Activated gamma-delta T cell (primary cell): ENCODE results near the gene GNAI1.
"Not testable (repeated sequence)": the region's sequence is repeated elsewhere in the genome, so short reads cannot be mapped to it uniquely, and the experiment has no call there.

ENCODE experiments used
- DNase-seq: peaks from one replicate; lab custom pipeline; 2025; lab: John Stamatoyannopoulos, UW

Gene GNAI1

GRCh38 chr7:80132594-80132993 lies 2.0 kb upstream of the GNAI1 start:
- DNase-seq: no peak

- no peak for DNase-seq
Observed at GRCh38 chr7:80133361-80134114, 1.1 kb upstream of the GNAI1 start.

GRCh38 chr7:80134115-80134535 lies 506 bp upstream of the GNAI1 start:
- DNase-seq: no peak

- no peak for DNase-seq
Observed at GRCh38 chr7:80135309-80136104, 876 bp downstream of the GNAI1 start.

- DNase-seq: no peak
Observed at GRCh38 chr7:80136261-80137055, 1.8 kb downstream of the GNAI1 start.

GRCh38 chr7:80137410-80137809 lies 2.8 kb downstream of the GNAI1 start:
- no peak for DNase-seq

GRCh38 chr7:80139236-80139635 lies 4.6 kb downstream of the GNAI1 start:
- DNase-seq: no peak

GRCh38 chr7:80140388-80140787 lies 5.8 kb downstream of the GNAI1 start:
- DNase-seq: no peak

GRCh38 chr7:80141376-80141775 lies 6.7 kb downstream of the GNAI1 start:
- no peak for DNase-seq

- DNase-seq: no peak
Observed at GRCh38 chr7:80142853-80143580, 8.4 kb downstream of the GNAI1 start.

GRCh38 chr7:80145780-80146422 lies 11.3 kb downstream of the GNAI1 start:
- no peak for DNase-seq

- no peak for DNase-seq
Observed at GRCh38 chr7:80146545-80147182, 12.0 kb downstream of the GNAI1 start.

GRCh38 chr7:80147543-80148391 lies 13.1 kb downstream of the GNAI1 start:
- no peak for DNase-seq

GRCh38 chr7:80150611-80151273 lies 16.1 kb downstream of the GNAI1 start:
- no peak for DNase-seq

GRCh38 chr7:80151274-80151665 lies 16.6 kb downstream of the GNAI1 start:
- DNase-seq: no peak

- no peak for DNase-seq
Observed at GRCh38 chr7:80153446-80153845, 18.8 kb downstream of the GNAI1 start.

GRCh38 chr7:80154656-80155333 lies 20.2 kb downstream of the GNAI1 start:
- DNase-seq: no peak

- no peak for DNase-seq
Observed at GRCh38 chr7:80155374-80155773, 20.7 kb downstream of the GNAI1 start.

- not testable (repeated sequence) for DNase-seq
Observed at GRCh38 chr7:80157770-80158169, 23.1 kb downstream of the GNAI1 start.
